ENCODE measurements around the gene HNRNPA2B1.

The HNRNPA2B1 gene

GRCh38 chr7:26198133-26198780 is 2.3 kb downstream of the HNRNPA2B1 start:
- peaks cover 60% of the 10 kb centered on the region for H3K36me3 ChIP-seq (ENCODE audit: insufficient read depth, low read length)
- peaks cover 81% of the 10 kb centered on the region for H4K20me1 ChIP-seq (ENCODE audit: insufficient read depth, low read length, poor library complexity, severe bottlenecking)
- H3F3A ChIP-seq (ENCODE audit: low read depth) = peaks cover 5% of the 10 kb centered on the region

GRCh38 chr7:26197153-26198115 is 3.1 kb downstream of the HNRNPA2B1 start:
- peak overlapping the region; percentile 96 for H3K4me2 ChIP-seq (ENCODE audit: low read depth, low read length, poor library complexity, severe bottlenecking)
- H3K9me3 ChIP-seq (ENCODE audit: insufficient read depth, low read depth, low read length) = no peaks in the 10 kb centered on the region
- H3K27me3 ChIP-seq (ENCODE audit: insufficient read depth, low read length, poor library complexity, severe bottlenecking) = peaks cover 21% of the 10 kb centered on the region
- H4K20me1 ChIP-seq (ENCODE audit: insufficient read depth, low read length, poor library complexity, severe bottlenecking) = peaks cover 81% of the 10 kb centered on the region
- peak overlapping the region; percentile 99 for H3K9ac ChIP-seq (ENCODE audit: low read depth, low read length, poor library complexity, severe bottlenecking)
- H3K79me2 ChIP-seq (ENCODE audit: insufficient read depth, low read length) = peaks cover 89% of the 10 kb centered on the region
- peaks cover 69% of the 10 kb centered on the region for H3K36me3 ChIP-seq (ENCODE audit: insufficient read depth, low read length)
- H3K4me3 ChIP-seq (ENCODE audit: low read length, poor library complexity, severe bottlenecking) = peak overlapping the region; percentile 93
- peaks cover 5% of the 10 kb centered on the region for H3F3A ChIP-seq (ENCODE audit: low read depth)
- H2AFZ ChIP-seq (ENCODE audit: low read length) = no peak overlapping the region
- no peaks in the 10 kb centered on the region for H3K9me2 ChIP-seq (replicated peaks; ENCODE audit: low read depth, low read length)
- TF ChIP-seq EZH2phosphoT487 (IDR thresholded peaks at IDR 0.05; ENCODE audit: borderline replicate concordance) = no peak
- no peak for TF ChIP-seq CTCF (conservative IDR thresholded peaks at IDR 0.05; ENCODE audit: low read length)
- H3K4me1 ChIP-seq (ENCODE audit: insufficient read depth, low read length, poor library complexity, severe bottlenecking) = peaks cover 46% of the 10 kb centered on the region

More at GRCh38 chr7:26198133-26198780, 2.3 kb downstream of the HNRNPA2B1 start:
- peaks cover 42% of the 10 kb centered on the region for H3K4me1 ChIP-seq (ENCODE audit: insufficient read depth, low read length, poor library complexity, severe bottlenecking)
- peak; percentile 83 for TF ChIP-seq CTCF (conservative IDR thresholded peaks at IDR 0.05; ENCODE audit: low read length)
- TF ChIP-seq EZH2phosphoT487 (IDR thresholded peaks at IDR 0.05; ENCODE audit: borderline replicate concordance) = no peak
- peak overlapping the region; percentile 99 for H3K9ac ChIP-seq (ENCODE audit: low read depth, low read length, poor library complexity, severe bottlenecking)
- H2AFZ ChIP-seq (ENCODE audit: low read length) = no peak overlapping the region
- no peaks in the 10 kb centered on the region for H3K9me2 ChIP-seq (replicated peaks; ENCODE audit: low read depth, low read length)
- H3K27me3 ChIP-seq (ENCODE audit: insufficient read depth, low read length, poor library complexity, severe bottlenecking) = peaks cover 21% of the 10 kb centered on the region
- H3K79me2 ChIP-seq (ENCODE audit: insufficient read depth, low read length) = peaks cover 89% of the 10 kb centered on the region
- H3K9me3 ChIP-seq (ENCODE audit: insufficient read depth, low read depth, low read length) = no peaks in the 10 kb centered on the region
- H3K4me2 ChIP-seq (ENCODE audit: low read depth, low read length, poor library complexity, severe bottlenecking) = peak overlapping the region; percentile 96
- peak overlapping the region; percentile 93 for H3K4me3 ChIP-seq (ENCODE audit: low read length, poor library complexity, severe bottlenecking)

GRCh38 chr7:26195867-26196657 is 4.5 kb downstream of the HNRNPA2B1 start:
- peaks cover 21% of the 10 kb centered on the region for H3K27me3 ChIP-seq (ENCODE audit: insufficient read depth, low read length, poor library complexity, severe bottlenecking)
- H3K9me2 ChIP-seq (replicated peaks; ENCODE audit: low read depth, low read length) = no peaks in the 10 kb centered on the region
- peaks cover 92% of the 10 kb centered on the region for H4K20me1 ChIP-seq (ENCODE audit: insufficient read depth, low read length, poor library complexity, severe bottlenecking)
- peaks cover 95% of the 10 kb centered on the region for H3K79me2 ChIP-seq (ENCODE audit: insufficient read depth, low read length)
- TF ChIP-seq EZH2phosphoT487 (IDR thresholded peaks at IDR 0.05; ENCODE audit: borderline replicate concordance) = no peak
- no peak for TF ChIP-seq CTCF (conservative IDR thresholded peaks at IDR 0.05; ENCODE audit: low read length)
- no peaks in the 10 kb centered on the region for H3K9me3 ChIP-seq (ENCODE audit: insufficient read depth, low read depth, low read length)
- H3K4me1 ChIP-seq (ENCODE audit: insufficient read depth, low read length, poor library complexity, severe bottlenecking) = peaks cover 59% of the 10 kb centered on the region
- peak overlapping the region; percentile 93 for H3K4me3 ChIP-seq (ENCODE audit: low read length, poor library complexity, severe bottlenecking)
- H3K36me3 ChIP-seq (ENCODE audit: insufficient read depth, low read length) = peaks cover 82% of the 10 kb centered on the region
- peak overlapping the region; percentile 96 for H3K4me2 ChIP-seq (ENCODE audit: low read depth, low read length, poor library complexity, severe bottlenecking)
- H2AFZ ChIP-seq (ENCODE audit: low read length) = no peak overlapping the region
- peak overlapping the region; percentile 99 for H3K9ac ChIP-seq (ENCODE audit: low read depth, low read length, poor library complexity, severe bottlenecking)
- H3F3A ChIP-seq (ENCODE audit: low read depth) = peaks cover 2% of the 10 kb centered on the region
